22Rv1 (cell line): Measurements from ENCODE around the gene ABCC8.

ENCODE experiments used
- ZFX ChIP-seq: fragments of 450-650 bp; IDR thresholded peaks from 2 replicates; pipeline ENCODE4 v1.6.1; 2017; ENCODE audit warnings: antibody characterized with exemption, borderline replicate concordance
- TF ChIP-seq, protein P1 (sequence below): fragments of 450-650 bp; IDR thresholded peaks from 2 replicates; pipeline ENCODE4 v1.5.1; 2017; ENCODE audit warnings: mild to moderate bottlenecking

- TF ChIP-seq, protein P1, sequence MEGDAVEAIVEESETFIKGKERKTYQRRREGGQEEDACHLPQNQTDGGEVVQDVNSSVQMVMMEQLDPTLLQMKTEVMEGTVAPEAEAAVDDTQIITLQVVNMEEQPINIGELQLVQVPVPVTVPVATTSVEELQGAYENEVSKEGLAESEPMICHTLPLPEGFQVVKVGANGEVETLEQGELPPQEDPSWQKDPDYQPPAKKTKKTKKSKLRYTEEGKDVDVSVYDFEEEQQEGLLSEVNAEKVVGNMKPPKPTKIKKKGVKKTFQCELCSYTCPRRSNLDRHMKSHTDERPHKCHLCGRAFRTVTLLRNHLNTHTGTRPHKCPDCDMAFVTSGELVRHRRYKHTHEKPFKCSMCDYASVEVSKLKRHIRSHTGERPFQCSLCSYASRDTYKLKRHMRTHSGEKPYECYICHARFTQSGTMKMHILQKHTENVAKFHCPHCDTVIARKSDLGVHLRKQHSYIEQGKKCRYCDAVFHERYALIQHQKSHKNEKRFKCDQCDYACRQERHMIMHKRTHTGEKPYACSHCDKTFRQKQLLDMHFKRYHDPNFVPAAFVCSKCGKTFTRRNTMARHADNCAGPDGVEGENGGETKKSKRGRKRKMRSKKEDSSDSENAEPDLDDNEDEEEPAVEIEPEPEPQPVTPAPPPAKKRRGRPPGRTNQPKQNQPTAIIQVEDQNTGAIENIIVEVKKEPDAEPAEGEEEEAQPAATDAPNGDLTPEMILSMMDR, result no peak
- no peak for TF ChIP-seq ZFX
Measured at GRCh38 chr11:17375547-17375946, 101.1 kb downstream of the ABCC8 start.
